ENCODE measurements around the gene BBS10. TPM values are rescaled to one million over a fixed set of nuclear protein-coding genes. Genes with fewer than 3 reads are reported as not detected.
A peak's percentile ranks its signal among the peaks of the same experiment; 100 is the strongest.
"Not testable (repeated sequence)": the region's sequence is repeated elsewhere in the genome, so short reads cannot be mapped to it uniquely, and the experiment has no call there.

The BBS10 gene
- total RNA-seq, 1 donor from 2014 or later, result 3.8 TPM

DNA sequence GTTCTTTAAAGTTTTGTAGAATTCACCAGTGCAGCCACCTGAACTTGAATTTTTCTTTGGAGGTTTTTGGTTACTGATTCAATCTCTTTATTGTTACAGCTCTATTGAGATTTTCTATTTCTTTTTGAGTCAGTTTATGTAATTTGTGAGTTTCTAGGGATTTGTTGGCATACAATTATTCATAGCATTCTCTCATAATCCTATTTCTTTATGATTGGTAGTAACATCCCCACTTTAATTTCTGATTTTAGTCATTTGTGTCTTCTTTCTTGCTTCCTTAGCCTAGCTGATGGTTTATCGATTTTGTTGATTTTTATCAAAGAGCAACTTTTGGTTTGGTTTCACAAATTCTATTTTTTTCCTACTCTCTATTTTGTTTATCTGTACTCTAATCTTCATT lies 17.9 kb upstream of the BBS10 start:
- intact Hi-C loops (cut with DNase I), result no loop called here
- Histone ChIP-seq H3K27ac (no peak overlapping the region), H3K4me3 (no peak overlapping the region), H3K4me1 (no peaks in the 10 kb centered on the region), H3K27me3 (no peaks in the 10 kb centered on the region), H3K9me3 (no peaks in the 10 kb centered on the region), H3K36me3 (peaks cover 34 to 46% of the 10 kb centered on the region in 2 donors)
- no peak for DNase-seq (ENCODE audit: low spot score in 2 of 2)
- TF ChIP-seq, protein P1, sequence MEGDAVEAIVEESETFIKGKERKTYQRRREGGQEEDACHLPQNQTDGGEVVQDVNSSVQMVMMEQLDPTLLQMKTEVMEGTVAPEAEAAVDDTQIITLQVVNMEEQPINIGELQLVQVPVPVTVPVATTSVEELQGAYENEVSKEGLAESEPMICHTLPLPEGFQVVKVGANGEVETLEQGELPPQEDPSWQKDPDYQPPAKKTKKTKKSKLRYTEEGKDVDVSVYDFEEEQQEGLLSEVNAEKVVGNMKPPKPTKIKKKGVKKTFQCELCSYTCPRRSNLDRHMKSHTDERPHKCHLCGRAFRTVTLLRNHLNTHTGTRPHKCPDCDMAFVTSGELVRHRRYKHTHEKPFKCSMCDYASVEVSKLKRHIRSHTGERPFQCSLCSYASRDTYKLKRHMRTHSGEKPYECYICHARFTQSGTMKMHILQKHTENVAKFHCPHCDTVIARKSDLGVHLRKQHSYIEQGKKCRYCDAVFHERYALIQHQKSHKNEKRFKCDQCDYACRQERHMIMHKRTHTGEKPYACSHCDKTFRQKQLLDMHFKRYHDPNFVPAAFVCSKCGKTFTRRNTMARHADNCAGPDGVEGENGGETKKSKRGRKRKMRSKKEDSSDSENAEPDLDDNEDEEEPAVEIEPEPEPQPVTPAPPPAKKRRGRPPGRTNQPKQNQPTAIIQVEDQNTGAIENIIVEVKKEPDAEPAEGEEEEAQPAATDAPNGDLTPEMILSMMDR (IDR thresholded peaks at IDR 0.05), result no peak

GRCh38 chr12:76364131-76364530 lies 15.9 kb upstream of the BBS10 start:
- peaks cover 22 to 35% of the 10 kb centered on the region in 2 donors for H3K36me3 ChIP-seq
- H3K4me3 ChIP-seq; H3K9me3 ChIP-seq; H3K27ac ChIP-seq; DNase-seq (ENCODE audit: low spot score in 2 of 2); H3K4me1 ChIP-seq; intact Hi-C loops (cut with DNase I); H3K27me3 ChIP-seq: not testable (repeated sequence)

DNA sequence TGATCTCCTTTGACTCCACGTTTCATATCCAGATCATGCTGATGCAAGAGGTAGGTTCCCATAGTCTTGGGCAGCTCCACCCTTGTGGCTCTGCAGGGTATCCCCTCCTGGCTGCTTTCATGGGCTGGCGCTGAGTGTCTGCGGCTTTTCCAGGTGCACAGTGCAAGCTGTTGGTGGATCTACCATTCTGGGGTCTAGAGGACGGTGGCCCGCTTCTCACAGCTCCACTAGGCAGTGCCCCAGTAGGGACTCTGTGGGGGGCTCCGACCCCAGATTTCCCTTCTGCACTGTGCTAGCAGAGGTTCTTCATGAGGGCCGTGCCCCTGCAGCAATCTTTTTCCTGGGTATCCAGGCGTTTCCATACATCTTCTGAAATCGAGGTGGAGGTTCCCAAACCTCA lies 12.1 kb upstream of the BBS10 start:
- H3K36me3 ChIP-seq, result peaks cover 21 to 26% of the 10 kb centered on the region in 2 donors
- no peaks in the 10 kb centered on the region for H3K4me1 ChIP-seq
- DNase-seq (ENCODE audit: low spot score in 2 of 2), result no peak
- H3K4me3 ChIP-seq, result no peak overlapping the region
- H3K27ac ChIP-seq, result no peak overlapping the region
- TF ChIP-seq, protein P1 (IDR thresholded peaks at IDR 0.05), result no peak
- intact Hi-C loops (cut with DNase I), result no loop called here
- H3K27me3 ChIP-seq, result no peaks in the 10 kb centered on the region
- no peaks in the 10 kb centered on the region for H3K9me3 ChIP-seq

GRCh38 chr12:76356071-76356470 lies 7.9 kb upstream of the BBS10 start:
- Histone ChIP-seq H3K4me3 (no peak overlapping the region), H3K27me3 (no peaks in the 10 kb centered on the region), H3K36me3 (peaks cover 20 to 21% of the 10 kb centered on the region in 2 donors), H3K9me3 (no peaks in the 10 kb centered on the region), H3K27ac (no peak overlapping the region), H3K4me1 (no peaks in the 10 kb centered on the region)
- TF ChIP-seq, protein P1 (IDR thresholded peaks at IDR 0.05), result no peak
- DNase-seq (ENCODE audit: low spot score in 2 of 2), result no peak
- intact Hi-C loops (cut with DNase I), result no loop called here

DNA sequence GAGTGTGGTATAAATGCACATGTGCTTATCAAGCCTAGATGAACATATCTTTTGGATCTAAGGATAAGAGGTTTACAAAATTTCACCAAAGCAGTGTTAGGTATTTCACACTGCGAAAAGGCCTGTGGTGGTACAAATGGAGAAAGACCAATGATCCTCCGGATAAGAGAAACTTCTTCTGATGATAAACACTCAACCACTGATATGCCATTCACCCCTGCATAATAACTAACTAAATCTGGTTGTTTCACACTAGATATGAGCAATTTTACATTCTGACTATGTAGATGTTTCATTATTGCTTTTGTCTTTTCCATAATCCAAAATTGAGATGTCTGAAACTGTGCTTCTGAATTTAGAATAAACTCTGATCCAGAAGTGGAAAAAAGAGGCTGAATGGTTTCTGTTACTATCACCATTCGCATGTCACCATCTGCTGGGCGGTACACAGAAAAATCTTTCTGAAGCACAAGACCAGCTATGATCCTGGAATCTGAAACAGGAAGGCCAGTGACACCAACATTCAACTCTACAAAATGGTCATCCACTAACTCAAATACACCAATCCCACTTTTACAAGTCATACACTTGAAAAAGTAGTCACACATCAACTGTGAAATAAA lies 1.3 kb downstream of the BBS10 start:
- Histone ChIP-seq H3K4me1 (peaks cover 6 to 22% of the 10 kb centered on the region in 2 donors), H3K36me3 (no peaks in the 10 kb centered on the region), H3K9me3 (no peaks in the 10 kb centered on the region), H3K4me3 (peak overlapping the region; percentile 70 to 85), H3K27me3 (no peaks in the 10 kb centered on the region), H3K27ac (peak overlapping the region; percentile 84 to 86)
- DNase-seq (ENCODE audit: low spot score in 2 of 2), result no peak
- TF ChIP-seq, protein P1 (IDR thresholded peaks at IDR 0.05), result no peak
- intact Hi-C loops (cut with DNase I), result loop anchor here (5.0 to 10.0 kb wide), 3 partner anchors 110 to 1012 kb away; partner anchors contain the start of genes CAPS2, GLIPR1L1 and OSBPL8

DNA sequence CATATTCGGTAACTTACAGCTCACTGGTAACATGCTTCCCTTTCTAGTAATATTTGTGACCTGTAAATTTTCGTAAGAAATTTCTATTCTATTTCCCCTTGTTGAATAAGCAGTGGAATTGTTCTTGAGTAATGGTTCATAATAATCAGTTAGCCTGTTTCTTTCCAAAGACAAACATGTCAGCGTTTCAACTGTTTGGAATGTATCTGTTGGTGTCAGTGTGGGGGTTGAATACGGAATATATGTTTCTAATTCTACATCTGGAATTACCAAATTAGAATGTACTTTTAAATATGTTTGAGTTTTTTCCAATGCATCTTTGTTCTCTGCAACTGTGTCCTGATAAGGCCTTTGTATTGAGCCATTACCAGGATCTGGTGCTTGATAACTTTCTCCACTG lies 2.0 kb downstream of the BBS10 start:
- Histone ChIP-seq H3K4me3 (no peak overlapping the region), H3K27ac (no peak overlapping the region), H3K27me3 (no peaks in the 10 kb centered on the region), H3K36me3 (no peaks in the 10 kb centered on the region), H3K4me1 (peaks cover 6 to 22% of the 10 kb centered on the region in 2 donors), H3K9me3 (no peaks in the 10 kb centered on the region)
- TF ChIP-seq, protein P1 (IDR thresholded peaks at IDR 0.05), result no peak
- DNase-seq (ENCODE audit: low spot score in 2 of 2), result no peak
- intact Hi-C loops (cut with DNase I), result loop anchor here (5.0 to 10.0 kb wide), 3 partner anchors 111 to 1011 kb away; partner anchors contain the start of genes CAPS2, GLIPR1L1 and OSBPL8

Measured in ascending aorta (tissue), 2 donors.